H1 (cell line): Measurements from ENCODE around the gene AGPAT4. TPM values are rescaled to one million over a fixed set of nuclear protein-coding genes. Genes with fewer than 3 reads are reported as not detected.

ENCODE experiments used
- CREB1 ChIP-seq: IDR thresholded peaks from 2 replicates; pipeline ENCODE4 v1.6.1; 2012; ENCODE audit warnings: inconsistent platforms
- SAP30 ChIP-seq: fragments of 300-600 bp; sonication (generic); IDR thresholded peaks from 2 replicates; pipeline ENCODE4 v1.7.1; 2012; ENCODE audit warnings: low read length, moderate library complexity, mild to moderate bottlenecking, inconsistent platforms; ENCODE audit not compliant: insufficient read depth, insufficient replicate concordance
- YY1 ChIP-seq: IDR thresholded peaks from 2 replicates; pipeline ENCODE4 v1.6.1; 2011; ENCODE audit warnings: low read depth, mild to moderate bottlenecking, low read length
- polyA plus RNA-seq, 7 experiments: library from polyadenylated mRNA; depleted of rRNA in 3 of 7; stranded (reverse) in 5 of 7; unstranded in 2 of 7; fragments of >200 nt in 5 of 7; fragments of 200-250 nt in 2 of 7; gene quantifications; 1 replicate in 5 of 7; 2 replicates in 1 of 7; 4 replicates in 1 of 7; pipeline versions ENCODE4 v1.2.1 to v1.2.3, GENCODE V29; 2011 to 2013; ENCODE audit warnings: missing spikeins in 2 of 7, mixed read lengths in 2 of 7
- total RNA-seq: library from RNA; stranded (reverse); fragmentation: NEBNext Ultra II Directional; extraction: Animal tissue kit (Norgen Biotek cat#: 25700); gene quantifications from 2 replicates; pipeline ENCODE4 v1.2.1, GENCODE V29; 2021
- TF ChIP-seq, protein P1 (sequence below): IDR thresholded peaks from 2 replicates; pipeline ENCODE4 v1.6.1; 2012; ENCODE audit warnings: inconsistent platforms

Gene AGPAT4
- total and polyA plus RNA-seq, 2 of the 8 experiments (the other 6 are each of a cell fraction or from before 2014, with no cell fraction given), result 13.5 to 23.8 TPM

DNA sequence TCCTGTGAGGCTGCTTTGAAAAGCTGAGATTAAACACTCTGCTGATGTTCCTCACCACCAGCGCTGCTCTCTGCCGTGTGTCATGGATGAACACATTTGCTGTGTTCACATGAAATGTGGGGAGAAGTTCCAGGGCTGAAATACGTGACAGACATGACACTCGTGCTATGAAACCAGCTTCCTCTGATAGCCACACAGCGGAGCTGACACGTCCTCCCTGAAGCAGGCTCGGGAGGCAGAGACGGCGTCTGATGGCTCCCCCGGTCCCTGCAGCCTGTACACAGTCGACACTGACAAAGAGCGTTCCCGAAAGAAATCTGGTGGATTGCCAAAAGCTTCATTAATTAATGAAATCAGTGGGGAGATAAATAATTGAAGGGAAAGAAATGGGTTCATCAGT, 17.5 kb downstream of the AGPAT4 start (continued):
- TF ChIP-seq CREB1 (no peak), SAP30 (no peak), YY1 (no peak)
- TF ChIP-seq, protein P1, sequence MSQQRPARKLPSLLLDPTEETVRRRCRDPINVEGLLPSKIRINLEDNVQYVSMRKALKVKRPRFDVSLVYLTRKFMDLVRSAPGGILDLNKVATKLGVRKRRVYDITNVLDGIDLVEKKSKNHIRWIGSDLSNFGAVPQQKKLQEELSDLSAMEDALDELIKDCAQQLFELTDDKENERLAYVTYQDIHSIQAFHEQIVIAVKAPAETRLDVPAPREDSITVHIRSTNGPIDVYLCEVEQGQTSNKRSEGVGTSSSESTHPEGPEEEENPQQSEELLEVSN, result no peak
